ENCODE measurements around the gene EML5.

Gene EML5

DNA sequence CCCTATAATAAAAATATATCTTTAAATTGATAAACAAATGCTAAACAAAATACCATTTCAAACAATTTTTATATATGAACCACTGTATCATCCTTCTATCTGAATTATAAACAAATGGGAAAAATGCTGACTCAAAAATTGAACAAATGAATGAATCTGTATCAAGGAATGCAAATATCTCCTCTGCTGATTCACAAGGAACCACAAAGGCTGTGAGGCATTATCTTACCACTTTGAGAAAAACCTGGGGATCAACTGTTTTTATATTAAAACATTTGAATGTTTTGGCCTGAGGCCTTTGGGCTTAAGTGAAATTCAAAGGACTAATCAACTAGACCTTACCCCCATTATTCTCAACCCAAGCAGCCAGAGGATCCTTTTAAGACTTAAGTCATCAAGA is 86.3 kb downstream of the EML5 start:
- DNase-seq = no peak

- DNase-seq = no peak
Measured at GRCh38 chr14:88698651-88699050, 94.1 kb downstream of the EML5 start.

DNA sequence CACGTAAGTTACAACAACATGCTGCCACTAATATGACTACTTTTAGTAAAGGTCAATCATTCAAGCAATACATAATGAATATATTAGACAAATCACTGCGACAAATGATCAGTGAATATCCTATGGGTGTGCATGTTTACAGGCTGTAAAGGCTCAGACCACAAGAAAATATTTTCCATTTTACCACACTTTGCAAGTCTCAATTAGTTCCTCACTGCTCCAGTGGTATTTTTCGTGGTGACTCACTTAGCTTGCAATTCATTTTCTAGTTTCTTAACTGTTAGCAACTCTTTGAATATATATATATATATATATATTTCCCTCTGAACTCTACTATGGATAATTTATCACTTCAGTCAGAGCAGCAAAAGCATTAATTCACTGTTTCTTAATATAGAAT is 96.9 kb downstream of the EML5 start:
- no peak for DNase-seq

GRCh38 chr14:88688386-88688785 is 104.4 kb downstream of the EML5 start:
- no peak for DNase-seq

- DNase-seq = no peak
Measured at GRCh38 chr14:88683119-88683518, 109.6 kb downstream of the EML5 start.

DNA sequence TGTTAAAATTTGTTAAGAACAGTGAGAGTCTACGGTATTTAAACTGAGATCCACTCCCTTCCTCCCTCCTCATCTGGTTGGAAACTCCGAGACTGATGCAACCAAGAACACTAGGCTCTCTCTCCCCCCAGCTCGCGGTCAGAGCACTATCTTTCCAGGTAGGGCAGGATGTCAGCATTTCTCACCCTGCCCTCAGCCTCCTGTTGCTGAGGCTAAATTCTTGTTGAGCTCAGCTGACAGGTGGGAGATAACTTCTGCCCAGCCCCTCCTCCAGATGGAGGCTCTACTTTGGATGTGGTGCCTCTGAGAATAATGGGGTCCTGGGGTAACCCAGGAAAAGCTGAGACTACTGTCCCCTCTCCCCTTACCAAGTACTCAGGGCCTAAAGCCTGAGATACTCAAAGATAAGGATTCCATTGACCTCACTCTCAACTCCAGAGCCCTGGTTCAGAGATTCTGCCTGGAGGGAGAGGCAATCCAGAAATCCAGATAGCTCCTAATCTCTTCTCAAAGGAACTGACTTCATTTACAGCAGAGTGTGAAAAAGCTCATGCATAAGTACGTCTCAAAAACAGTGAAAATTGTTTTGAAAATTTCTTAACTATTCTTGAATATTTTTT is 110.1 kb downstream of the EML5 start:
- no peak for DNase-seq

- no peak for DNase-seq
Measured at GRCh38 chr14:88681755-88682494, 110.8 kb downstream of the EML5 start.

GRCh38 chr14:88669346-88669745 is 123.4 kb downstream of the EML5 start:
- no peak for DNase-seq

- peak; percentile 59 for DNase-seq
Measured at GRCh38 chr14:88668448-88669116, 124.2 kb downstream of the EML5 start.

GRCh38 chr14:88667555-88668273 is 125.0 kb downstream of the EML5 start:
- DNase-seq = peak; percentile 68

DNA sequence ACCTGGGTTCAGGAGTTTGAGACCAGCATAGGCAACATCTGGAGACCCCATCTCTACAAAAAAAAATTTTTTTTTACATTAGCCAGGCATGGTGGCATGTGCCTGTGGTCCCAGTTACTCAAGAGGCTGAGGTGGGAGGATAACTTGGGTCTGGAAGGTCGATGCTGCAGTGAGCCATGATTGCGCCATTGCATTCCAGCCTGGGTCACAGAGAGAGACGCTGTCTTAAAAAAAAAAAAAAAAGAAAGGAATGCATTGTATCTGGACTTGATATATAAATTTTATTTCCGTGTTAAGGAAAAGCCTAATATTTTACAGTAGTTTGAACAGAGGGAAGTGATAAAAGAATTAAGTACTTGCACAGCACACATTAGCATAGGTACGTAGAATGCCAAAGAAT is 132.7 kb downstream of the EML5 start:
- DNase-seq = no peak

GRCh38 chr14:88639221-88639620 is 153.5 kb downstream of the EML5 start:
- DNase-seq = no peak

GRCh38 chr14:88632512-88632911 is 160.2 kb downstream of the EML5 start:
- no peak for DNase-seq

GRCh38 chr14:88631091-88631490 is 161.7 kb downstream of the EML5 start:
- no peak for DNase-seq

DNA sequence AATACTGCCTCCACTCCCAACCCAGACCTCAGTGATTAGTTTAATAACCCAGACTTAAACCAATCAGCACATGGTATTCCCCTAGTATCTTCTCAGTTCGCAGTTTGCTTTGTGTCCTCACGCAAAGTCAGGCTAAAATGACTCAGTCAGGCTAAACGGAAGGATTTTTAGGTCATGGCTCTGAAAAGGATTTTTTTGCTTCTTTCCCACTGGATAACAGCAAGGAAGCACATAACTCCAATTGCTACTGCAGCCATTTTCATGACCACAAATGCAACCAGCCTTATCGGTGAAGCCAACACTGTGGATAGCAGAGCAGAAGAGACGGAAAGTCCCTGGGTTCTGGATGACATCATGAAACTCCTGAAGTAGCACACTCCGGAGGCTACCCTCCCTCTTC is 162.2 kb downstream of the EML5 start:
- no peak for DNase-seq

DNA sequence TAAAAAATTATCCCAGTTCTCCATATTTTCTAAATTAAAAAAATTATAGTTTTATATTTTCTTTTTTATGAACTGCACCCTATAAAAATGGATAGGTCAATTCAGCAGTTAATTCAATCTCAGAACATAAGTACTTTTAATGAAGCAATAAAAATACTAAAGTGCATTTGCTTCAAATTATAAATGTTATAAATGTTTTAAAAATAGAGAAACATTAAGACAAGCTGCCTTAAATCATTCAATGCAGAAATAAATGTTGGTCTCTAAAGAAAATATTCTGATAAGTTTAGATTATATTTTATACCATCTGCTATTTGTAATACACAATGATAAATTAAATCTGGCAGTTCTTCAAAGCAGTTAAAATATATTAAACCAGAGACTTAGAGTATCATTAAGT is 164.3 kb downstream of the EML5 start:
- DNase-seq = no peak

GRCh38 chr14:88628033-88628432 is 164.7 kb downstream of the EML5 start:
- no peak for DNase-seq

GRCh38 chr14:88625671-88626070 is 167.1 kb downstream of the EML5 start:
- no peak for DNase-seq

DNA sequence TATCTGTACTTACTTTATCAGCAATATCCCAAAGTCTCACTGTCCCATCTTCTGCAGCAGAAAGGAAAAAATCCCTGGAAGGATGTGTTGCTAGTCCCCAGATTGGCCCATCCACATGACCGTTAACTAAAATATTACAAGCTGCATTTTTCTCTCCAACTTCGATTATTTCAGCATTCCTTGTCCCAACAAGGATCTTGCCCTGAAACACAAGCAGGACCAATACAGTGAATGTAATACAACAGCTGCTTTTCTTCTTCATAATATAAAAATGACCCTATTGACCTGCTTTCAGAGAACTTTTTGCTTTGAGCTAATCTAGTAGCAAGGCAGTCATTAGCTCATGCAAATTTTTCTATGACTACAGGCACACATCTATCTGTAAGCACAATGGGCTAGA is 171.7 kb downstream of the EML5 start:
- DNase-seq = no peak

DNA sequence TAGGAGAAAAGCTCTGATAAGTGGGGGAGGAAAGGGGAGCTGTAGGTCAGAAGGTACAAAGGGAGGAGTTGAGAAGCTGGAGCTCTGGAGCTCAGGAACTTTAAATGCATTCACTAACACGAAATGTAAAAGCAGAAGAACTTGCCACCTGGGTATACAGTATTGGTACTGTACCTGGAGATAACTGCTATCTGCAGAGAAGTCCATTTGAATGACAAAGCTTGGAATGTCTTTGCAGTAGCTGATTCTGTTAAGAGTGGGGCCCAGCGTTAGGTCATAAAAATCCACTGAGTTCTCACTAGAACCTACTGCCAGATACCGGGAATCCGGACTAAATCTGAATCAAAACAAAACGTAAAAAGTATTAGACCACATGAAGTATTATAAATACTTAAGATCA is 174.3 kb downstream of the EML5 start:
- no peak for DNase-seq

GRCh38 chr14:88617479-88617878 is 175.3 kb downstream of the EML5 start:
- no peak for DNase-seq

DNA sequence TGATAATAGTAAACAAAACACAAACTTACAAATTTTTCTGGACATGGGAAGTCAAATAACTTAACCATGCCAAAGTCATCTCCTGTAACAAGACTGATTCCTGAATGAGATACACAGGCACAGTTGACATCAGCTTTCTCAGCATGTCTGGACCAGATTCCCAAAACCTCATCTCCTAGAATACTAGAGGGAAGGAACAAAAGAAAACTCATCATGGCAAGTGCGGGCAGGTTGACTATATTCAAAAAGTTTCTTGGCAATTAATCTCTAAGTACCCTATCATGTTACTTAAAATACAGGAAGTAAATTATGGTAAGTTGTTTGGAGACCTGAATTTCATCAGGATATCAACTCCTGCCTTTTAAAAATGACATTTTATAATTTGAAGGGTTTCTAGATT is 176.1 kb downstream of the EML5 start:
- no peak for DNase-seq

DNA sequence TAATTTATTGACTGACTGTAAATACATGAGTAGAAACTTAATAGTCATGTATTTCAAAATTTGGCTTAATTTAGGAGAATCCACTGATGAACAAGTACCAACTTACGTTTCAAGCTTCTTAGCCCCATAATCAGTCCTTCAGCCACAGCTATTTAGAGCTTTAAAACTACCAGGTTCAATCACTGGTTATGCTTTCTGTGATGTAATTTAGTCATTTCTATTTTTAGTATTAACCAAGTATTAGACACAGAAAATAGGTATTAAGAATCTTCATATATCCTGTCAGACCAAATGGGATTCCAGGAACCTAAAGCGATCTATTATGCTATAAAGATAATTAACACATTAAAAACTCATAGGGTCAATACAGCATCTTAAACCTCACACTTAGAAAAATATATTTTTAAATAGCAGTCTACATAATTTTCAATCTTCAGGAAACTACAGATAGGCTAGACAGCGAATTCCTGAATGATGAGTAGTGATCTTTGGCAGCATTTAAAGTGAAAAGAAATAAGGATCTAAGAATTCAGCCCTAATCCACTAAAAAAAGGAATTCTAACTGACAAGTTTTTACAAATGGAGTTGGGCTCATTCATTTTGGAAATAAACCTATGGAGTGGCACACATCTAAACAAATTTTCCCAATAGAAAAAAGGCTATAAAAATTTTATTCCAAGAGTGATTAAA is 178.4 kb downstream of the EML5 start:
- DNase-seq = no peak
